ENCODE results near the gene GLOD4. TPM values are rescaled to one million over a fixed set of nuclear protein-coding genes. Genes with fewer than 3 reads are reported as not detected.

GLOD4 gene
- total and polyA plus RNA-seq, 10 donors: 38.6 to 69.7 (median 54.0) TPM

- H3K36me3 ChIP-seq: peaks cover 0 to 83% (median 60%) of the 10 kb centered on the region in 6 donors
- TF ChIP-seq POLR2AphosphoS5 (IDR thresholded peaks at IDR 0.05) (no peak), CTCF (IDR thresholded peaks at IDR 0.05 in 8 of 11, conservative IDR thresholded peaks at IDR 0.05 in 3 of 11) (no peak), POLR2A (IDR thresholded peaks at IDR 0.05) (no peak)
- intact Hi-C loops (cut with DNase I; ENCODE audit: low total_unique reads): no loop called here
Measured at GRCh38 chr17:743139-743538, 38.9 kb downstream of the GLOD4 start.

GRCh38 chr17:742147-742793 lies 39.8 kb downstream of the GLOD4 start:
- Histone ChIP-seq H3K27ac (no peak overlapping the region), H3K9me3 (no peaks in the 10 kb centered on the region), H3K4me1 (peaks cover 0 to 24% (median 12%) of the 10 kb centered on the region in 6 donors), H3K36me3 (peaks cover 0 to 79% (median 54%) of the 10 kb centered on the region in 6 donors), H3K4me3 (no peak overlapping the region), H3K27me3 (replicated peaks in 1 of 7) (no peaks in the 10 kb centered on the region)
- DNase-seq: no peak
- WGBS, 5 donors: 89 to 92% (median 90%) methylated on average over 11 of the region's 11 CpGs
- intact Hi-C loops (cut with DNase I; ENCODE audit: low total_unique reads): no loop called here
- TF ChIP-seq CTCF (IDR thresholded peaks at IDR 0.05 in 8 of 11, conservative IDR thresholded peaks at IDR 0.05 in 3 of 11) (no peak), POLR2AphosphoS5 (IDR thresholded peaks at IDR 0.05) (peak in 1 of 3 donors; percentile 37)

More at GRCh38 chr17:743139-743538, 38.9 kb downstream of the GLOD4 start:
- WGBS, 5 donors: 93 to 98% (median 96%) methylated on average over 4 of the region's 4 CpGs
- DNase-seq: no peak
- Histone ChIP-seq H3K4me1 (peaks cover 0 to 24% (median 12%) of the 10 kb centered on the region in 6 donors), H3K9me3 (no peaks in the 10 kb centered on the region), H3K27ac (no peak overlapping the region), H3K4me3 (no peak overlapping the region), H3K27me3 (replicated peaks in 1 of 7) (no peaks in the 10 kb centered on the region)

- 32 to 47% (median 41%) methylated on average over 18 of the region's 18 CpGs for WGBS, 5 donors
- intact Hi-C loops (cut with DNase I; ENCODE audit: low total_unique reads): no loop called here
- H3K4me3 ChIP-seq: peak overlapping the region in 2 of 8 donors; percentile 10 to 50
- no peaks in the 10 kb centered on the region for H3K27me3 ChIP-seq (replicated peaks in 1 of 7)
- peak in 2 of 3 donors; percentile 37 to 62 for TF ChIP-seq POLR2AphosphoS5 (IDR thresholded peaks at IDR 0.05)
- TF ChIP-seq POLR2A (IDR thresholded peaks at IDR 0.05): no peak
- TF ChIP-seq CTCF (IDR thresholded peaks at IDR 0.05 in 8 of 11, conservative IDR thresholded peaks at IDR 0.05 in 3 of 11): no peak
- H3K4me1 ChIP-seq: peaks cover 0 to 24% (median 12%) of the 10 kb centered on the region in 6 donors
- peaks cover 0 to 61% (median 36%) of the 10 kb centered on the region in 6 donors for H3K36me3 ChIP-seq
- no peaks in the 10 kb centered on the region for H3K9me3 ChIP-seq
- peak overlapping the region in 7 of 8 donors; percentile 41 to 83 (median 73) for H3K27ac ChIP-seq
- peak; percentile 86 for DNase-seq
Measured at GRCh38 chr17:740240-741017, 41.7 kb downstream of the GLOD4 start.

Data from spleen (tissue), 11 donors.